ENCODE data around the gene RASAL2. TPM values are rescaled to one million over a fixed set of nuclear protein-coding genes. Genes with fewer than 3 reads are reported as not detected.

The RASAL2 gene
- total and polyA plus RNA-seq, 9 of the 15 experiments (the other 6 are each of a cell fraction or from before 2014, with no cell fraction given), result 0.13 to 1.0 (median 0.62) TPM

DNA sequence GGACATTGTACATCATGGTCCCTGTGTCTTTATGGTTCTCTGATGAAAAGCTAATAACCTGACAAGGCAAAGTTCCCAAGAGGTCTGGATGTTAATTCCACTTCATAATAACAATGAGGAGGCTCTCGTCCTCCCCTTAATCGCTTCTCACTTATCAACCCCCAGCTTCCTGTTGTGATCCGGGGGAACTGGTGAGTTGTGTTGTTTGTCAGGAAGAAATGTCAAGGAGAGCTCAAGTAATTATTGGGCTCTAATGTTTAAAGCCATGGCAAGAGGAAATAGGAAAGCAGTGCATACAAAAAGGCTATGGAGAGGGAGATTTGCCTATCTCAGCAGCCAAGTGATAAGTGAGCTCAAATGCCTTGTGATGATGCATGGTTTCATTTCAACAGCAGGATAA is 42.8 kb upstream of the RASAL2 start:
- intact Hi-C loops (cut with micrococcal nuclease), result loop anchor here (5.0 kb wide), 1 partner anchor 231 kb away; no protein-coding TSS in a partner anchor
- H3K4me2 ChIP-seq (ENCODE audit: insufficient read depth, low read length), result no peak overlapping the region
- ChIA-PET POLR2A (interaction anchor here (0.5 kb wide), 1 partner anchor 873 kb away, joined by 3 read pairs; no protein-coding TSS in a partner anchor), CTCF (ENCODE audit: low intra/inter-chr PET ratio) (no interaction called here)
- ATAC-seq (no peak), DNase-seq (ENCODE audit: extremely low read depth in 1 of 4, low spot score in 3 of 4) (no peak), FAIRE-seq (no peak)
- 0% methylated on average over 3 of the region's 3 CpGs for WGBS (ENCODE audit: insufficient coverage, low coverage, missing lambda C conversion rate)
- no peak for TF ChIP-seq HBP1 (CRISPR knock-in tag; IDR thresholded peaks at IDR 0.05)
- no peak for TF ChIP-seq E4F1 (CRISPR knock-in tag; IDR thresholded peaks at IDR 0.05; ENCODE audit: borderline replicate concordance)
- H4K20me1 ChIP-seq (replicated peaks; ENCODE audit: control insufficient read depth, insufficient read depth, low read length), result no peaks in the 10 kb centered on the region
- H3K27ac ChIP-seq (ENCODE audit: extremely low read depth, low read depth, low read length), result no peak overlapping the region
- H3K9ac ChIP-seq (ENCODE audit: insufficient read depth in 1 of 2, low read depth in 2 of 2, low read length in 2 of 2), result no peak overlapping the region
- H3K9me3 ChIP-seq (replicated peaks; ENCODE audit: control insufficient read depth, insufficient read depth, low read depth, low read length), result no peaks in the 10 kb centered on the region
- H3K4me3 ChIP-seq, result no peak overlapping the region
- in situ Hi-C loops (cut with MboI), result no loop called here
- no peak overlapping the region for H2AFZ ChIP-seq (ENCODE audit: low read depth, low read length)
- no peaks in the 10 kb centered on the region for H3K36me3 ChIP-seq (ENCODE audit: control insufficient read depth, insufficient read depth, low read length)
- no TSS peak for BruUV-seq (replicated peaks)
- H3K4me1 ChIP-seq (replicated peaks in 1 of 2; ENCODE audit: control insufficient read depth in 2 of 2, insufficient read depth in 2 of 2, low read length in 2 of 2), result no peaks in the 10 kb centered on the region
- no peaks in the 10 kb centered on the region for H3K27me3 ChIP-seq (ENCODE audit: control insufficient read depth in 2 of 2, insufficient read depth in 2 of 2, low read length in 2 of 2)
- no peaks in the 10 kb centered on the region for H3K79me2 ChIP-seq (ENCODE audit: control insufficient read depth, insufficient read depth, low read length)
- H3K9me1 ChIP-seq (ENCODE audit: control insufficient read depth, insufficient read depth, low read length), result no peaks in the 10 kb centered on the region

All from K562 (cell line).